ENCODE results near the gene CERCAM.
"Not testable (repeated sequence)": the region's sequence is repeated elsewhere in the genome, so short reads cannot be mapped to it uniquely, and the experiment has no call there.

CERCAM gene

GRCh38 chr9:128419061-128419925 lies 1.4 kb upstream of the CERCAM start:
- no peak for DNase-seq (ENCODE audit: low spot score)

GRCh38 chr9:128420060-128420650 lies 502 bp upstream of the CERCAM start:
- peak; percentile 60 for DNase-seq (ENCODE audit: low spot score)

GRCh38 chr9:128421482-128421996 lies 882 bp downstream of the CERCAM start:
- no peak for DNase-seq (ENCODE audit: low spot score)

GRCh38 chr9:128422022-128422782 lies 1.5 kb downstream of the CERCAM start:
- DNase-seq (ENCODE audit: low spot score): not testable (repeated sequence)

- no peak for DNase-seq (ENCODE audit: low spot score)
Measured at GRCh38 chr9:128422783-128423150, 2.1 kb downstream of the CERCAM start.

GRCh38 chr9:128423356-128423755 lies 2.7 kb downstream of the CERCAM start:
- DNase-seq (ENCODE audit: low spot score): not testable (repeated sequence)

- DNase-seq (ENCODE audit: low spot score): no peak
Measured at GRCh38 chr9:128424268-128424780, 3.7 kb downstream of the CERCAM start.

- DNase-seq (ENCODE audit: low spot score): no peak
Measured at GRCh38 chr9:128428644-128429512, 8.2 kb downstream of the CERCAM start.

- no peak for DNase-seq (ENCODE audit: low spot score)
Measured at GRCh38 chr9:128429513-128430086, 8.9 kb downstream of the CERCAM start.

- DNase-seq (ENCODE audit: low spot score): no peak
Measured at GRCh38 chr9:128431207-128431606, 10.6 kb downstream of the CERCAM start.

- no peak for DNase-seq (ENCODE audit: low spot score)
Measured at GRCh38 chr9:128434340-128434739, 13.7 kb downstream of the CERCAM start.

- DNase-seq (ENCODE audit: low spot score): no peak
Measured at GRCh38 chr9:128435611-128436010, 15.0 kb downstream of the CERCAM start.

- peak; percentile 77 for DNase-seq (ENCODE audit: low spot score)
Measured at GRCh38 chr9:128438343-128439109, 17.9 kb downstream of the CERCAM start.

- no peak for DNase-seq (ENCODE audit: low spot score)
Measured at GRCh38 chr9:128439273-128439672, 18.6 kb downstream of the CERCAM start.

- DNase-seq (ENCODE audit: low spot score): no peak
Measured at GRCh38 chr9:128442150-128442549, 21.5 kb downstream of the CERCAM start.

GRCh38 chr9:128446505-128446904 lies 25.8 kb downstream of the CERCAM start:
- not testable (repeated sequence) for DNase-seq (ENCODE audit: low spot score)

GRCh38 chr9:128448746-128449145 lies 28.1 kb downstream of the CERCAM start:
- DNase-seq (ENCODE audit: low spot score): no peak

- DNase-seq (ENCODE audit: low spot score): no peak
Measured at GRCh38 chr9:128454991-128455390, 34.3 kb downstream of the CERCAM start.

GRCh38 chr9:128455849-128456612 lies 35.4 kb downstream of the CERCAM start, which contains the start of gene ODF2:
ODF2 (plus strand) TSS chr9:128456006; CDS start chr9:128456092, 86 bp downstream.
- DNase-seq (ENCODE audit: low spot score): peak; percentile 97

All from CD4-positive, alpha-beta T cell treated with Interleukin-15 for 4 hours (primary cell).